DMS79 treated with DMSO at 0.1 percent for 48 hours (cell line): ENCODE data around the gene AGRN.
A peak's percentile ranks its signal among the peaks of the same experiment; 100 is the strongest.
"Not testable (repeated sequence)": the region's sequence is repeated elsewhere in the genome, so short reads cannot be mapped to it uniquely, and the experiment has no call there.

ENCODE experiments used
- DNase-seq: peaks from one replicate; lab custom pipeline; 2025; lab: John Stamatoyannopoulos, UW

The AGRN gene

DNA sequence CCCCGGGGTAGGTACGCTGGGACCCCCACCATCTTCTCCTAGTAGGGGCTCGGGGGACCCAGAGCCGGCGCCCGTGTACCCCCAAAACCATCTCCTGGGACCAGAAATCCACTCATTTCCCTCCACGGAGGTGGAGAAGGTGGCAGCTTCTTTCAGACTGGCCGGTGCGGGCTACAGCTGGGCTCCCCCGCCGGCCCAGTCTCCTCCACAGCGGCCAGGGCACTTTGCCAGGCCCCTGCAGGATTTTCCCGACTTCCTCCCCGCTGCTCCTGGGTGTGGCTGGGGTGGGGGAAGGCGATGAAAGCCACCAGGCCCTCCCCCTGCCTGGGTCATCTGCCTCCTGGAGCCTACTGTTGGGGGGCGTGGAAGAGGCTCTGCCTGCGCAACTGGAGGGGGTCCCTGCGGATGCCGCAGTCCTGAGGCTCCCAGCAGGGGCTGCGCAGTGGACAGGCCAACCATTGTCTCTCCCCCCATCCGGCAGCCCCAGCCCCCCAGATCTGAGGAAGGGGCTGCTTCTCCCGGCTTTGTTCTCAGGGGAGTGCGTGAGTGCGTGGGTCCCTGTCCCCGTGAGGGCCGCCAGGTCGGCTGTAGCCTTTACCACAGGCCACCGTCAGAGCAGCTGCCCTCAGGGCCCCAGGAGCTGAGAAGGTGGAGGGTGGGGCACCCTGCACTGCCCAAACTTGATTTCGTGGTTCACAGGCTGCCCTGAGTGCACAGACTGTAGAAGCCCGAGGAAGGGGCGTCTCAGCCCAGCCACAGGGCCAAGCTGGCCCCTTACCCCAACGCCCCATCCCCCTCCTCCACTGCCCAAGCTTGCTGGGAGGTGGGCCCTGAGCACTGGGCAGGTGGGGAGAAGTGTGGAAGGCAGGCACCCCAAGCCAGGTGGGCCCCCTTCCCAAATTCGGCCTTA lies 1.3 kb downstream of the AGRN start:
- DNase-seq, result peak; percentile 45

- no peak for DNase-seq
Measured at GRCh38 chr1:1021920-1022259, 2.0 kb downstream of the AGRN start.

GRCh38 chr1:1022302-1023009 lies 2.5 kb downstream of the AGRN start:
- DNase-seq, result no peak

DNA sequence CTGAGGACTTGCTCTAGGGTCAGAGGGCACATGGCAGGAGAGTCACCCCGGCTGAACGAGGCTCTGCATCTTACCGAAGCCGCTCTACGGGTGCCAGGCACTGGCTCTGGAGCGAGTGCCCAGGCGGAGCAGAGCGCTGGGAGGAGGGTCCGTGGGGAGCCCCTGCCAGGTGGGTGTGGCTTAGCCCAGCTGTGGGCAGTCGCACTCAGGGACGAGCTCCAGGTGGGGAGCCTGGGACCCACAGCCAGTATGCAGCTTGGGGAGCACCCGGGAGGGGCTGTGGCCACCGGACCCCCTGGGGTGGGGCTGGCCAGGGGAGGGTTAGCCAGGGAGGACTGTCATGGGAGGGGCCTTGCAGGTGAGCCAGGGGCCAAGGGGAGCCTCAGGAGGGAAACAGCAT lies 3.8 kb downstream of the AGRN start:
- no peak for DNase-seq

- DNase-seq, result no peak
Measured at GRCh38 chr1:1024149-1024770, 4.3 kb downstream of the AGRN start.

- DNase-seq, result no peak
Measured at GRCh38 chr1:1024771-1025699, 5.1 kb downstream of the AGRN start.

GRCh38 chr1:1025730-1026129 lies 5.8 kb downstream of the AGRN start:
- no peak for DNase-seq

DNA sequence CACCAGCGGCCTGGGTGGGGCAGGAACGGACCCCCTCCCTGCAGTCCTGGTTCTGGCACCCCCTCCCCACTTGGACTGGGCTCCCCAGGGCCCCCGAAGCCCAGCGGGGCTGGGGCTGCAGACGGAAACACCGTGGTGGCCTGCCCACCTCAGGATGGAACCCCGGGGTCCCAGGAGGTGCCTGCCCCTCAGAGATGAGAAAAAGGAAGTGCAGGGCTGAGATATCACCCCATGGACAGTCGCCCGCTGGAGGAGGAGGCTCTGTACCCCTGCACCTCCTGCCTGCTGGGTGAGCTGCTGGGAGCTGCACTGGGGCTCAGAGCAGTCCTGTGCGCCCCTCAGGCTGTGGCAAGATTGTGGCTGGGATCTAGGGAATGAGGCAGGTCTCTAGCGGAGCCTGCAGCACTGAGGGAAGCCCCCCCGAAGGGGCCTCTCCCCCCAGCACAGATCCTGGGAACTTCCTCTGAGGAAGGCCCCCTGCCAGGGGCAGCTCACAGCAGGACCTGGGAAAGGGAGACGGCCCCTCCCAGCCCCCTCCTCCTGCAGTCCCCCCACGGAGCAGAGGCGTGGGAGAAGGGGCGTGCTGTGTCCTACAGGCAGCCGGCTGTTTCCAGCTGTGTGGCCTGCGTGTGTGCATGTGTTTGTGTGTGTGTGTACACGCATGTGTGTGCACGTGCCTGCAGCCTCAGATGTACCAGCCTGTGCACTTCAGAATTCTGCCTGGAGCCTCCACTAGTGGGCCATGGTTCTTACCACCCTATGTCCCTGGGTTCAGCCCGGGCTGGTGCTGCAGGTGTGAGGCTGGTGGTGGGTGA lies 6.9 kb downstream of the AGRN start:
- no peak for DNase-seq

- no peak for DNase-seq
Measured at GRCh38 chr1:1027791-1028190, 7.9 kb downstream of the AGRN start.

DNA sequence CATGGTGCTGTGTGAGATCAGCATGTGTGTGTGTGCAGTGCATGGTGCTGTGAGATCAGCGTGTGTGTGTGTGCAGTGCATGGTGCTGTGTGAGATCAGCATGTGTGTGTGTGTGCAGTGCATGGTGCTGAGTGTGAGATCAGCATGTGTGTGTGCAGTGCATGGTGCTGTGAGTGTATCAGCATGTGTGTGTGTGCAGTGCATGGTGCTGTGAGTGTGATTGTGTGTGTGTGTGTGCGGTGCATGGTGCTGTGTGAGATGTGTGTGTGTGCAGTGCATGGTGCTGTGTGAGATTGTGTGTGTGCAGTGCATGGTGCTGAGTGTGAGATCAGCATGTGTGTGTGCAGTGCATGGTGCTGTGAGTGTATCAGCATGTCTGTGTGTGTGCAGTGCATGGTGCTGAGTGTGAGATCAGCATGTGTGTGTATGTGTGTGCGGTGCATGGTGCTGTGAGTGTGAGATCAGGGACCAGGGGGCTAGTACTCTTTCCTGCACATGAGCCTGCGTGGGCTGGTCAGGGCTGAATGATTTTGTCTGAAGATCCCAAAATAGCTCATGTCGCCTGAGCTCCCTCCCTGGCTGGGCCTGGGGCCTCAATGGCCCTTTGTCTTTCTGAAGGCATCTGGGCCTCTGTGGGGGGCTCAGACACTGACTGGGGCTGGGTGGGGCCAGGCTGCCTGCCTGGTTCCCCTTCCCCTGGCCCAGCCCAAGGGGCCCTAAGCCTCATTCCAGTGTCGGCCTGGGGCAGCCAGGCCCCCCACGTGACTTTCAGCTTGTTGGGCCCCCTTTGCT lies 11.1 kb downstream of the AGRN start:
- not testable (repeated sequence) for DNase-seq

DNA sequence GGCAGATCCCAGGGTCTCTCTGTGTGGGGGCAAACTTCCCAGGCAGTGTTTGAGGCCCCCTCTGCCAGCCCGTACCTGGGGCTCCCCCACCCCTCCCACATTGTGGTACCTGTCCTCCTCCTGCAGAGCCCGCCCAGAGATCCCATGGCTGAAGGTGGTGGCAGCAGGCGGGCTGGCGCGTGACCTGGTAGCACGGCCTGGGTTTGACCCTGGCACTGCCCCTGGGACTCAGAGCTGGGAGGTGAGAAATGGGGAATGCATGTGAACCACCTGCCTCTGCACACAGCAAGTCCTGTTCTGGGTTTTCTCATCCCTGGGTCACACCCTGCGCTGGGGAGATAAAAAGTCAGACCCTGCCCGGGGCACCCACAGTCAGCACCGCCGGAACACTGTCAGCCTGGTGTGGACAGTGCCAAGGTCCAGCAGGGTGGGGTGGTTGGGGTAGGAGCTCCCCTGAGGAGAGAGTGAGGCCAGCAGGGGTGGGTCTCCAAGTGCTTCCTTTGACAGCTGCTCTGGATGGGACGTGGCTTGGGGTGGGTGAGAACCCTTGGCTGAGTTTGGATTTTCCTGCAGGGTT lies 11.8 kb downstream of the AGRN start:
- DNase-seq, result no peak

DNA sequence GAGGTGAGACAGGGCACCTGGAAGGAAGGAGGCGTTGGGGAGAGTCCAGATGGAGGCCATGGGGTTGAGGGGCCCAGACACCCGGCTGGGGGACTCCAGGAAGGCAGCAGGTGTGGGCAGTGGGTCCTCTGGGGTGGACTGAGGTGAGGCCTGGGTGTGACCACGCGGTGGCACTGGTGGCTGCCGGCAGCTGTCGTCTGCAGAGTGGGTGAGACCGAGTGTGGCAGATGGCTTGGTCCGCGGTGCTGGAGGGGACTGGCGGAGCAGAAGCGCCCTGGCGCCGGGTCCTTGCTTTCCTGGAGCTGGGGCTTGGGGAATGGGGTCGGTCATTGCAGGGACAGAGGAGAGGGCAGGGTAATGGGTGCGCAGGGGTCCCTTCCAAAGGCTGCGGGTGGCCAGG lies 12.5 kb downstream of the AGRN start:
- DNase-seq, result no peak

DNA sequence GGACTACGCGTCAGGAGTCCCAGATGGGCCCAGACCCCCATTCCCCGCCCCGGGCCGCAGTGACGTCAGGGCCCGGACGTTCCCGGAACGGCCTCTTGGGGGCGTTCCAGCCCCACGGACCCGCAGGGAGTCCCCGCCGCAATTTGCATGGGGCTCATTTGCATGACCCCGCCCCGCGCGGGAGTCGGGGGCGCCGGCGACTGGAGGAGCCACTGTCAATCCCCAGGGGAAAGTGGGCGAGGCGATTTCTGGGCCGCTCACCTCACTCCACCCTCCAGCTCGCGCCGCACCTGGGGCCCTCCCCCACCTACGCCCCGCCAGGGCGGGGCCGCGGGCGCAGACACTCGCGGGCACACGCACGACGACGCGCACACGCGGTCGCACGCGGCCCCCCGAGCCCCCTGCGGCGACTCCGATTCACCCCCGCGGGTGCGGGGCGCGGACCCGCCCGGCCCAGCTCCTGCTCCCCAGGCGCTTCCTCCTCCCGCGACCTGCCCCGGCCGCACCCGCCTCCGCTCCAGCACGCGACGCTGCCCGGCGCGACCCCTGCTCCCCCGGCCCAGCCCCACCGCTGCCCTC lies 13.2 kb downstream of the AGRN start:
- DNase-seq, result peak; percentile 94

GRCh38 chr1:1033731-1034438 lies 14.0 kb downstream of the AGRN start:
- peak; percentile 38 for DNase-seq

- DNase-seq, result peak; percentile 21
Measured at GRCh38 chr1:1034439-1034781, 14.5 kb downstream of the AGRN start.

DNA sequence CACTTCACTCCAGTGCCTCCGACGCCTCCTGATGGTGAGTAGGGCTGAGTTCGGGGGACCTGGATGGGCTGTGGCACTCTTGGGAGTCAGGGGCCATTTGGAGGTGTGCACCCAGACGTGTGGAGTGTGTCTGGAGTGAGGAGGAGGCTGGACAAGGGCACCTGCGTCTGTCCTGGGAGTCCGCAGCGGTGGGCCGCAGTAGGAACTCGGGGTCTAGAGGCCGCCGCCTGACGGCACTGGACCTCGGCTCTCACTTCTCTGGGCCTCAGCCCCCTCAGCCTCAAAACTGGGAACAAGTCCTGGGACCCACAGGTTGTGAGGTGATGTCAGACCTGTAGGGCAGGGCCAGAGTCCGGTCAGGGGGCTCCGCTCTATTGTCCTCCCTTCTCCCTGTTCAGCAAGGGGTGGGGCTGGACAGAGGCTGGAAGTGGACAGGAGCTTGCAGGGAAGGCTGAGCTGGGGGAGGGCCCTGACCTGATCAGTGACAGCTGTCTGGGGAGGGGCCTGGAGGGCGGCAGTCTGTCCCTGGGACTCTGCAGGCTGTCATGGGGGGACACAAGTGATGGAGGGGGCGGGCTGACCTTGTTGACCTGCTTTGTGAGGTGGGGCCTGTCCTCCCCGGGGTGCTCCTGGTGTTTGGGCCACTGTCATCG lies 15.5 kb downstream of the AGRN start:
- DNase-seq, result no peak

DNA sequence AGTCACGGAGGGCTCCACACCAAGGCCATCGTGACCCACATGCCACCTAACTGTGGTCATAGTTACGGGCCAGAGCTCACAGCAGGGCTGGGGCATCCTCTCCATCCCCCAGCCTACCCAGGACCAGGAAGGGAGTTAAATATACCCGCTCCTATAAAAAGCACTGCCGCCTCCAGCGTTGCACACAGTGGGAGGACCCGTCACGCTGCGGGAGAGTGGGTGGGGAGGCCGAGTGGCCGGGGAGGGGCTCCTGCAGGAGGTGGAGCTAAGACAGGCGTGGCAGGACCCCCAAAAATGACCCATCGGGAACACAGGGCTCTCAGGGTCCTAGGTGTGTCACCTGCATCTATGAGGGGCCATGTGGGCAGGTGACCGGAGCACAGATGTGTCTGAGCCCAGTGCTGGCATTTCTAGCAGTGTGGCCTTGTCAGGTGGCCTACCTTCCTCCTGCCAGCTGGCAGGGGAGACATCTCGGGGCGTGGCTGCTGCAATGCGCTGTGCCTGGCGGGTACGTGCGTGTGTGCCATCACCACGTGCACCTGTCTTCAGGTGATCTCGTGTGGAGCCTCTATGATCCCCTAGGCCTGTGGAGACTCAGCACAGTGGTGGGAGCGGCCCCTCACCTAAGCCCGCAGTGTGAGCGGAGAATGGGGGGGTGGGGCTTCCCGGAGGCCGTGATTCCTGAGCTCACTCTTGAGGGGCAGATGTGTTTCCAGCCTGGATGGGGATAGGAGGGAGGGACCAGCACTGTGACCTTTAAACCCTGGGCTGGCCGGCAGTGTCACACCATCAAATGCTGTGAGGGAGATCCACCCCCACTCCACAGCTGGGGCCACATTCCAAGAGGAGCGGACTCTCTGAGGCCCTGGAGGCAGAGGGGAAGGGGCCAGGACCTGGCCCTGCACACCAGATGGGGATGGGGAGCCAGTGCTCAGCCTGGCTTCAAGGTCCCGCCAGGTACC lies 17.7 kb downstream of the AGRN start:
- DNase-seq, result no peak
